ENCODE measurements around the gene BCL6. TPM values are rescaled to one million over a fixed set of nuclear protein-coding genes. Genes with fewer than 3 reads are reported as not detected.

BCL6 gene
- total RNA-seq, 1 donor from 2014 or later = 1.8 TPM

DNA sequence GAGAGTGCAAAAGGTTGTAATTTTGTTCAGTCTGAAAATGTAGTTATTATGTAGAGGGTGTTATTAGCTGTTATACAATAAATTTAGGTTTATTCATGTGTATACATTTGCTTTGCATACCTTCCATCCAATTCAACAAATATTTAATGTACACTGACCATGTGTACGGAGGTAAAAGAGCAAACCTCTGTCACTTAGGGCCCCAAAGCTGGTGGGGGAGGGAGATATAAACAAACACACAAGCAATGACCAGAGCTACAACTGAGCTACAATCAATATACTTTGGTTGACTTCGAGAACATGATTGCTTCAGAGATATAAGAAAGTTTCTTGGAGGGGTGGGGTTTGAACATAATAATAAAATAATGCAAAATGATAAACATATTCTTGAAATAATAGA lies 17.5 kb upstream of the BCL6 start:
- no peak for DNase-seq (ENCODE audit: low read depth in 2 of 2)

DNA sequence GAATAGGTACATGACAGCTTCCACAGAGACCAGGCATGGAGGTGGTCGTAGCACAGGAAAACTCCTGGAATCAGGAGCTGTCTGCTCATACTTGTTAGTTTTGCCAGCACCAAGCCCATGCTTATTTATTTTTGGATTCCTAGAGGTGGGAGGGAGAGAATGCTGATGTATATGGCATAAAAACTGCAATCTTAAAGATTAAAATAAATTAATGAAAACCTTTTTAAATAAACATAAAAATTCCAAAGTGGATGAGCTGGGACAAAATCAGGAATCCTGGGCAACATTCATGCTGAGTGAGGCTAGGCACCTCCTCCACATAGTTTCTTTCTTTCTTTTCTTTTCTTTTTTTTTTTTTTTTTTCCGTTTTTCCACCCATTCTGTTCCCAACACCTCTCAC lies 14.3 kb upstream of the BCL6 start:
- DNase-seq (ENCODE audit: low read depth in 2 of 2) = no peak

DNA sequence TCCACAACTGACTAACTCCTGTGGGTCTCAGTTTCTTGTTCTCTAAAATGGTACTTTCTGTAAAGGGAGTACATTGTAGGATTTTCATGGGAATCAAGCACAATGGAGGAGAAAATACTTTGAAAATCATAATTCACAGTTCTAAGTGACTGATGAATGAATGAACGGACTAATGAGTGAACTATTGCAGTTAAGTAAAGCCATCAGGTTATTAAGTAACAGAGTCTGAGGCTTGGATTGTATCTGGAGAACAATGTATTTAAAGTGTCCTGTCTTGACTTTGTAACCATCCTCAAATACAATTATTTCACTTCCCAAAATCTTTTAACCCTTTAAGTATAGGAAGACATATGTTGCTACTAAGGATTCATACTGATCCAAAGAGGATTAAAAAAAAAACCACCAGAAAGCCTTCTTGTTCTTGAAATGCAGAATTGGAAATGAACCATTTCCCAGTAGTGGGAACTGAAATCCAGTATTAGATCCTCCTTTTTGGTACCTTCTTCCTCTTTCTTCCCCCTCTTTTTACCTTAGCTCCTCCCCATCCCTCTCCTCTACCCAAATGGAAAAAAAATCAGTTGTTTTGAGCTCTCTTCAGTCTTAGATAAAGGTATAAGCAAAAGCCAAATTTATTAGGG lies 13.2 kb upstream of the BCL6 start:
- no peak for DNase-seq (ENCODE audit: low read depth in 2 of 2)

DNA sequence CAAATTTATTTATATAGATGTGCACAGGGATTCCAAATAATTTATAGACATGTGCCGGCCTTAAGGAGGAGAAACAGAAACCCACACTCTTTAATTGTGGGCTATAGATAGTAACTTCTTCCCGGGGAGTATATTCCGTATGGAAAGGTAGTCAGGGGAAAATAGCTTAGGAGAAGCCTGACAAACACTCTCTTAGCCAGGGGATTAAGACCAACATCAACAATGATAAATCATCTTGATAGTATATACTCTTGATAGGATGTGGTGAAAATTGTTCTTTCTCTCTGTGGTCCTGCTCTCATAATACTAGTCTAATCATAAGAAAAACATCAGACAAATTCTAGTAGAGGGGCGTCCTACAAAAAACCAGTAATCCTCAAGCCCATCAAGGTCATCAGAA lies 8.2 kb upstream of the BCL6 start:
- DNase-seq (ENCODE audit: low read depth in 2 of 2) = no peak

DNA sequence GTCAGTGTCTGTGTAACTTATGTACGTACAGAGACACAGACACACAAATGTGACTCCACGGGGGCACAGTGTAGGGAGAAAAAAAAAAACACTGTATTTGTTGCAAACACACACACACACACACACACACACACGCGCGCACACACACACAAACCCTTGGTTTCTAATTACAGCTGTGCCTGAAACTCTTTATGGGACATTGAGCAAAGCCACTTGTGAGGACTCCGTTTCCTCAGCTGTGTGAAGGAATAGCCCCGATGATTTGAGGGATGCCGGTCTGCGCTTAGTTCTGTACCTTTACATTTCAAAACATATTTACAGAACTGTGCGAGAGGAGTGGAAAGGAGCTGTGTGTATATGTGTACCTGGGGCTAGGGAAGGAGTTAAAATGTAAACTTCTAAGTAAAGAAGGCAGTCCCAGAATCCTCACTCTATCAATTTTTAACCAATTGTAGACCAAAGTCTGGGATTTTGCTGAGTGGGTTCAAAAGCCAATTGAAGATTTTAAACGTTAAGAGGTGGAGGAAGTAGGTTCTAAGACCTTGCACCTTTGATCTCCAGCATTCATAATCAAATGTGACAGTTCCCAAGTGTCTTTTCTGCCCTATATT lies 5.3 kb upstream of the BCL6 start:
- DNase-seq (ENCODE audit: low read depth in 2 of 2) = no peak

DNA sequence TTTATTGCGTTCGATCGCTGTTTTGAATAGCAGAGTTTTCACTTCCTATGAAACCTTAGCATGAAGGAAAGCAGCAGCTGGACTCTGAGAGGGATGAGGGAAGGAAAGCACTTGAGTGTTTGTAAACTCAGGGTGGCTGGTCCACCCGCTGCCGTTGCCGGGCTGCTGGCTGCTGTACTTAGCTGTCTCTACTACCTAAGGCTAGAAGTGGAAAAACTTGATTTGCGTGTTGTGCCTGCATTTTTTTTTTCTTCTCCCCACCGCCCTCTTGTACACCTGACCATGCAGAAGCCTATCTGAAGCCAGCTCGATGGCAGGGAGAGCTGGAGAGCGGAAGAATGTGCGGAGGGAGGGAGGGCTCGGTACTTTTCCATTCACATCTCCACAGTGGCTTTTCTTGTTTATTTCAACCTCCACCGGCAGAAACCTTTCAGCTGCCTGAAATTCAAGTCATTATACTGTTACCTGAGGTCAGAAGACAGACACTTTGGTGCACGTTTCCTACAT lies 4.8 kb upstream of the BCL6 start:
- peak; percentile 52 to 84 for DNase-seq (ENCODE audit: low read depth in 2 of 2)

DNA sequence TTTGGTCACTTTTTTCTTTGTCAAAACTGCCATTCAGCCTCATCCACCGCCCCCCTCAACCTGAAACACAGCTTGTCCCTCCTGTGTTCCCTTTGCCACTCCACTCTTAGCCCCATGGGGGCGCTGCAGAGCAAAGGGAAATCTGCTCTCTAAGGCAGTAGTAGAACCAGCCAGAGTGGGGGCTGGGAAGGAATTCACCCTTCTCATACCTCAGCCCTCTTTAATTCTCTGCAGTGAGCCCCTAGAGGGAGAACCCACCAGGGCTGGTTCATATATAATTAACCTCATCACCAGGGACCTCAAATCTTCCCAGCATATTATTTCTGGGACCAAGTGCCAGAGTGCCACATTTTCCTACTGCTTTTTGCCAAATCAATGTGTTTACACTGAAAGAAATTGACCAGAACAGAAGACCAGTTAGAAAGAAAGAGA lies 2.8 kb upstream of the BCL6 start:
- peak; percentile 80 to 82 for DNase-seq (ENCODE audit: low read depth in 2 of 2)

DNA sequence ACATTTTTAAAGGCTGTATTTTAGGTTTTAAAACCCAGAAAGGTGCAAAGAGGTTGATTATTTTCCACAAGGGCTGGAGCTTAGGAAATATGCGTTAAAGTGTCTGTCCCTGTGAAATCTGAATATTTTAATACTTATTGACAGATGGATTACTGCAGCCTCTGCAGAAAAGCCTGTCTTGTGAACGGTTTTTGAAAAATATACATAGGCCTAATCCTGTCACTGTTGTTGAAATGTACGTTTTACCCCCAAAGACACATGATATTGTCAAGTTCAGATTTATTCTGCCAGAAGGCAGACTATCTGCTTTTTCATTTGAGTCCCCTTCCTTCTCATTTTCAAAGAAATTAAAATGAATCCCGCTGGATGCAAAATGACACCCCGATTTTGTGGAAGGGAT lies 2.2 kb upstream of the BCL6 start:
- no peak for DNase-seq (ENCODE audit: low read depth in 2 of 2)

DNA sequence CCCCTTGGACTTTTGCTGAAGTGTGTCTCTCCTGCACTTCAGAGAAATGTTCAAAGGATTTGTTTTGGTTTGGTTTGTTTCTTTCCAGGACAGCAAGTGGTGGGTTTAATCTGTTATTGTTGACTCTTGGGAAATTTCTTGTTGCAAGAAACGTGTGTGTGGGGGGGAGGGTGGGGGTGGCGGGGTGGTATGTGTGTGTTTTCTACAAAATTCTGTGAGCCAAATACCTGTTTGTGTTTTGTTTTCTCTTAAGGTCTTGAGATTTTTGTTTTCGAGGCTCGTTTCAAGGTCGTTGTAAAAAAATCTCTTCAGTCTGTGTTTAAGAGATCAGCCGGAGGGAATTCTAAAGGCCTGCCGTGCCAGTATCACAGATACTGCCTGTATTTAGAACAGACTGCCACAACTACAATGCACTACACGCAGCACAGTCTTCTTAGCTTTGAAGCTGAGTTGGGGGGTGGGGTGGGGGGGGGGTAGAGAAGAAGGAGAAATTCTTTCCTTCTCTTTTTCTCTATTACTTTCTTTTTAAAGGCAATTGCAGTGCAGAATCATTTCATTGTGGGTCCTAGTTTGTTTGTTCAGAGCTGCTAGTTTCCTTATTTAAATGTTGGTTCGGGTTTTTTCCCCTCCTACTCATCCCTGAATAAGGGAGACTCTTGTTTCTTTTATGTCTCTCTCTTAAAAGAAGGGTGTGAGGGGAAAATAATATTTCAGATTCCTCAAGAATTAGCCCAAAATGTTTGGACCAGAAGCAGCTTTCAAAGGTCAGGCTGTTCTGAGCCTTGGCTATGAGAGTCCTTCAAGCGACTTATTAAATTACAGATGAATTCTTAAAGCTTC lies 1.4 kb upstream of the BCL6 start:
- DNase-seq (ENCODE audit: low read depth in 2 of 2) = no peak

DNA sequence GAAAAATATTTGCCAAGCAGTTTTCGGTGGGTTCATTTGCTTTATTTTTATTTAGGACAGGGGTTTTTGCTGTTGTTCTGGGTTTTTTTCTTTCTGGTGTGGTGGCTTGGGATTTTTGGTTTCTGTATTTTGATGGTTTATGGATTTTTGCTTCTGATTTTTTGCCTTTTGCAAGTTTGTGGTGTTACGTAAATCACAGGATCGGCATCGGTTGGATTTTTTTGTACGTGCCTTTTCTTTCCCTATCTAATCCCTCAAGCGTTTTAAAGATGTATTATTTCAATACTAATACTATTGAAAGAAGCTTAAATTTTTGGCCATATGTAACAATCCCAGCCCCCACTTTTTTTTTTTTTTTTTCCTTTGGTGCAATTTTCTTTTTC lies 782 bp upstream of the BCL6 start:
- no peak for DNase-seq (ENCODE audit: low read depth in 2 of 2)

DNA sequence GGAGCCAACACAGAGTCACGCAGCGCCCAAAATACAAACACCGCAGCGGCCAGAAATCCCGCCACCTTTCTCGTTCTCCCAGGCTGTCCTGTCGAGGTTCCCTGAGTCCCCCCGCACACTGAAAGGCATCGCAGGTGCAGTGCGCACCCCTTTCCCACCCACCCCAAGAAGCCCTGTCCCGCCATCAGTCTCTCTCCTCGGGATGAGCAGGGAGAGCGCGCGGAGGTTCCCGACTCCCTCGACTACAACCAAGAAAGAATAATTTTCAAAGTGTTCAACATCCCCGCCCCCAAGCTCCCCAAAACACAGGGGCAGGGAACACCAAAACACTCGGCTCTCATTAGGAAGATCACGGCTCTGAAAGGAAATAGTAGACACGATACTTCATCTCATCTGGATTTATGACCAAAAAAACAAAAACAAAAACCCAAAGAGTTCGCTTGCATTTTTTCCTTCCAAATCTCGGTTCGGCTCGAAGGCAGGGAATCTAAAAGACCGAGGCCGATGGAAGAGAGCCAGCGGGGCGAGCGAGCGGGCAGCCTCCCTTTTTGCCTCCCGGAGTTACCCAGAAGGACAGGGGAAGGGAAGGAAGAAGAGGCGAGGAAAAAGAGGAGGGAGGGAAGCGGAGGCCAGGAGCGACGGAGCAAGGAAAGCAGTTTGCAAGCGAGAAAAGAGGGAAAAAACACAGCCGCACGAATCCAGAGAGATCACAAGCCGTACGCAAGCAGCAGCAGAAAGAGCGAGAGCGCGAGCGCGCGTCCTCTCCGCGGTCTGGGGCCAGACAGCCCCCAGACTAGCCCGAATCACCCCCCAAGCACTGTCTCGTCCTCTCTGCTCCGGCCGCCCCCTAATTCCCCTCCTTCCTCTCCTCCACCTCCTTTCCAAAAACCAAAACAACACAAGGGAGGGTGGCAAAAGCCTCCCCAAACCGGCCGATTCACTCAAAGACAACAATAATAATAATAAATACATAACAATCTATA lies 808 bp downstream of the BCL6 start:
- peak; percentile 63 to 65 for DNase-seq (ENCODE audit: low read depth in 2 of 2)

DNA sequence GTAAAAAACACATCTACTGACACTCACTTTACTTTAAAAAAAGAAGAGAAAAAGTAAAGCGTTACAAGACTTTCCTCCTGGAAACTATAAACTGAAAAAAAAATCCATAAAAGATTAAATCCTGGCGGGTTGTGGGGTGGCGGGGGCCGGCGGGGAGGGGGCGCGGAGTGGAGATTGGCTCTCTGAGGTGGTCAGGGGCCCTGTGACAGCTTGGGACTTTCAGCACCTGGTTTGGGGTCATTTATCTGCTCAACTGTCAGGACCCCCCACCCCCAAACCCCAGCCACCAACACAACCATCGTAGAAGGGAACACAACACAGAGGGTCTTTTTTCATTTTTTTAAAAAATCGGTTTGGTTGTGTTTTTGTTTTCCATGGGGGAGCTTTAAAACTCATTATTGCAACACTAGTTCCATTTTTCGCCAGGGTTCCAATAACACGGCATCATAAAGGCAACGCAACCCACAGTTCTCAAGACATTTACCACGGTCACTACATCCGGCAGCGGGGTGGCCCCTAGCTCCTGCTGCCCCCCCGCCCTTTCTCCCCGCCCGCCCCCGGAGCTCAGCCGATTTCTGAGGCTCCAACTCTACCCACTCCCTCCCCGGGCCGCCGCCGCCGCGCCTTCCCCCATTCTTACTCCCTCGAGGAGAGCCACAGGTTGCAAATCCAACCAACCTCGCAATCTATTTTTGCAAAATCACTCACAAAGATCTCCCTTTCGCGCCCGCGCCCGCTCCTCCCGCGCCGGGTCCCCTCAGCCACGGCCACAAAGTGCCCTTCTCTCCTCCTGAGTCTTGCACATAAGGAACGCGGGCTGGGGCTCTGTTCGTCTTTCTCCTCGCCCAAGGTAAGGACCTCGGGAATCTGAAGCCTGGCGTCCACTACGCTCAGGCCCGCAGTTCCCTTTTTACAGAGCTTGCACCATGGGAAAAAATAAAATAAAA lies 1.8 kb downstream of the BCL6 start:
- peak in 1 of 2 donors; percentile 52 for DNase-seq (ENCODE audit: low read depth in 2 of 2)

DNA sequence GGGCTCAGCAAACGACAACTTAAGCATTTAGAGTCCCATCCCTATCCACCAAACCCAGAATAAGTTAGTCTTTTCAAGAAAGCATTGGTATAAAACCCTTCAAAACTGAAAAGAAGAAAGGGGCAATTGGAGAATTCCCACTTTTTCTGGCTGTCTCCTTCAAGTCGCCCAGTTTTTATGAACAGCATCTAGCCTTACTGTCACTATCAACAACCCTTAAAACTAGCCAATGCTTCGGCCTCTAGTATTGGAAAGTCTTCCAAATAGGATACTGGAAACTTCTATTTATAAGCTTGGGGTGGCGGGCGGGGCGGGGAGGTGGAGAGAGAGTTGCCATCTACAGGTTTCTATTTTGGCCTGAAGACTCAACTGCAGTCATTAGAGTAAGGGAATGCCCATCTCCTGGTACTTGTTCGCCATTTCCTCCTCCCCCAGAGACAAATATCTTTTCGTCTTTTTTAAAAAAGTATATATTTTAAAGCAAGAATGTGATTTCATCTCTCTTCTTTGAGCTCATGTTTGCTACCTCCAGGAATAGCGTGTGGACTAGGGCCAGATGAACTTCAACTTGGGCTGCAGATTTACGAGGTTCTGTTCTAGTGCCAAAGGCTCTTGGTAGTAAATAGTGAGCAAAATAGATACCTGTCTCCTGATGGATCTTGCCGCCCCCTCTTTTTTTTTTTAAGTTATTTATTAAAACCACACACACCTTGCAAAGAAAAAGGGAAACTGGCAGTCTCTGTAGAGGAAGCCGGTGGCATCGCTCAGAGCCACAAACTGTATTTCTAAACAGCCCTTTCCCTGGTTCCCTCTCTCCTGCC lies 2.7 kb downstream of the BCL6 start:
- DNase-seq (ENCODE audit: low read depth in 2 of 2) = no peak

DNA sequence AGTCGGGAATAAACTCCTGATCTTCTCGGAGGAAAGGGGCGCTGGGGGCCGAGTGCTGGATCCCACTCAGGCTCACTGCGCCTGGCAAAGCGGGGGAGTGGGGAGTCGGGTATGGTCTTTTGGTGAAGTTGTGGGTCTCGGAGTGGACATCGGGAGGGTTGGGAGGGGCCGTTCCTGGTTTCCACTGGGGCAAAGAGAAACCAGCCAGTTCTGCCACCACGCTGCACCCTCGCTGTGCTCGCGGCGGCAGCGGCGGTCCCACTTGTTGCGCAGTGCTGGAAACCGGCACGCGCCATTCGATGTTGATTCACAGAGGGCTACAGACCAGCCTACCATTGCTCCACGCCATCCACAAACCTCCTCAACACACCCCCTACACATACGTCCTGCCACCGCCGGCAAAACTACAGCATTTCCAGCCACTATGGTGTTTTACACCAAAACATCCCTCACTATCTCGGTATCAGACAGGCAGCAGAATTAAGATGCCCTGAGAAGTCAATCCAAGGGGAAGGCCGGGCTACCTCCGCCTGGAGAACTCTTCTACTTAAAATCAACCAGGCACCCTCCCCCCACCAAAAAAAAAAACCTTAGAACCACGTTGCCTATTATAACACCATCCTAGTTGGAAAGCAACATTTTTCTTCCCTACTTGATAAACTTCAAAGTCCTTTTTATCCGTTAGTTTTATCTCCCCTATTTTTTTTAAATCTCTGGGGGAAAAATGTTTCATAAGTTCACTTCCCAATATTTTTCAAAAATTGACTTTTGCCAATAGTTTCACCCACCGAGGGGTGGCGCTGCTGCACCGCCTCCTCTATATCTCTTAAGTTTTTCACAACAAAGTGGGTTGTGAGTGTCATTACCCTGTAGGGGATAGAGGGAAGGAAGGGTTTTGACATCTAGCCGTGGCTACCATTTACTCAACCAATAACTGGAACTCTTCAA lies 3.6 kb downstream of the BCL6 start:
- DNase-seq (ENCODE audit: low read depth in 2 of 2) = peak; percentile 81 to 82

DNA sequence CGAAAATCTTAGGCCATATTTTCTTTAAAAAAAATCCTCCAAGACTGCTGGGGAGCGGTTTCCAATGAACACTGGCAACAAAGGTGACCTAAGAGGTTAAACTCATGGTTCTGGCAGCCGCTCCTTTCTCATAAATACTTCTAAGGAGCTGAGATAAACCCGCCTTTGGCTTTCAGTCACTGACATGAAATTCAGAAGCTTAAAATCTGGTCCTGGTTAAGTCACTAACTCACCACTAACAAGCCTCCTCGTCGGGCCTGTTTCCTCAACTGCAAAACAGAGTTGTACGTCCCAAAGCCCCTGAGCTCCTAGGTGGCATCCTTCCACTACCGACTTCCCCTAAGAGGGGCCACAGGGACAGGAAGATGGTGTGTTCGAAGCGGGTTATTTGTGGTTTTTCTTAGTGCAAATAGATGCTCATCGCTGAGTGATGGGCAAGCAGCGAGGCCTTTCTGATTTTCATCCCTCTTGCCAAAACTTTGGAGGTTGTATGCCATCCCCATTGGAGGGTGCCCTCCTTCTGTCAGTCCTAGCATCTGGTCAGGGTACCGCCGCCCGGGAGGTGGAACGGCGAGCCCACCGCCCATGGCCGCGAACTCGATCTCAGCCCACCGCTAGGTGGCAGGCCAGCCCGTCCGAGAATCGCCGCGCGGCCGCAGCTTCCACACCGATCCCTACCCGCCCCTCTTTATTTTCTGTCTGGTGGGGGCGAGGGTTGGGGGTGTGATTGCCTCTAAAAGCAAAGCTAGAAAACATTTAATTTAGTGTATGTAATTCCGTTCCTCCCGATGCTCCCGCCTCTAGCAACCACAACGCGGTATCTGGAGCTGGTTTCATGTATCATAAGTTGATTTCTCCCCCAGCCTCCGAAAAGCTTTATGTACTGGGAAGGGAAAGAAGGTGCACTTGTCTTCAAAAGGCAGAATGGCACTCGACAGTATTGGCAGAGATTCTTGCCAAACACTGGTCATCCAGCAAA lies 4.6 kb downstream of the BCL6 start:
- peak; percentile 62 to 65 for DNase-seq (ENCODE audit: low read depth in 2 of 2)

DNA sequence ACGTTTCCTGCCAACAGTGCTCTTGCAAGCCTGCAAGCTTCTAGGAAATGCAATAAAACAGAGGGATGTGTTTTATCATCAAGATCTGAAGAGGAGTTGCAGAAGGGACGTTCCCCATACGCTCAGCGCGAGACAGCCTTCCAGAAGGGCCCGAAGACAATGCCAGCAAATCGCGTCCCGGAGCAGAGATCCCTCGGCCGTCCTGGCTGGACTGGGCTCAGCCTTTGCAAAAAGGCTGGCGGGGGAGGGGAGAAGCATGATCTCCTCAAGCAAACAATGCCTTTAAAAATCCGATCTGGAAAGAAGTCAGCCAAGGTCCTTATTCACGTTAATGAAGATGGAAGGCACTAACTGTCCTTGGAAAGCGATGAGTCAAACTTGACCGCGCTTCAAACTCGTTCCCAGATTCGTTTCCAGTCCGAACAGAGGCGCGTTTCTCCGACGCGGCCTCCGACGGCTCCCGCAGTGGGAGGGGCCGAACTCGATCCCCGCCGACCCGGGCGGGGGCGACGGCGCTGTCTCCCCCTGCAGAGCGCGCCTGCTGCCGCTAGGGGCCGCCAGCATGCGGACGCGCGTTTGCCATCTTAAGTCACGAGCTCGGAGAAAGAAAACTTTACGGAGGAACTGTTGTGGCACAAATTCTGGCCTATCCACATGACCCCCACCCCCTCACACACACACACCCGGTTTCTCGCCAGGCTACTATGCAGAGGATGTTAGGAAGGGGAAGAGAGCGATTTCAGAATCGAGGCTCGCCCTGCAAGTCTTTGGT lies 5.5 kb downstream of the BCL6 start:
- peak; percentile 65 to 90 for DNase-seq (ENCODE audit: low read depth in 2 of 2)
